GM13976 (cell line): ENCODE results near the gene TNS2.

Experiments used
- DNase-seq: peaks from one replicate; pipeline ENCODE4 v3.0.0; 2012; ENCODE audit warnings: low spot score
- in situ Hi-C: fragments of 300-500 bp; cut with MboI; formaldehyde crosslinking; loops from one replicate; pipeline ENCODE4 v1.12.0; 2022; ENCODE audit warnings: low sequenced_read_pairs, mixed read lengths, inconsistent platforms; ENCODE audit not compliant: unreplicated experiment
- TF ChIP-seq, protein P1 (sequence below): IDR thresholded peaks from 2 replicates; pipeline ENCODE4 v1.5.1; 2012; ENCODE audit warnings: borderline replicate concordance, mild to moderate bottlenecking; ENCODE audit not compliant: insufficient read depth; ENCODE audit errors: extremely low read depth, missing control alignments, control extremely low read depth

TNS2 gene

DNA sequence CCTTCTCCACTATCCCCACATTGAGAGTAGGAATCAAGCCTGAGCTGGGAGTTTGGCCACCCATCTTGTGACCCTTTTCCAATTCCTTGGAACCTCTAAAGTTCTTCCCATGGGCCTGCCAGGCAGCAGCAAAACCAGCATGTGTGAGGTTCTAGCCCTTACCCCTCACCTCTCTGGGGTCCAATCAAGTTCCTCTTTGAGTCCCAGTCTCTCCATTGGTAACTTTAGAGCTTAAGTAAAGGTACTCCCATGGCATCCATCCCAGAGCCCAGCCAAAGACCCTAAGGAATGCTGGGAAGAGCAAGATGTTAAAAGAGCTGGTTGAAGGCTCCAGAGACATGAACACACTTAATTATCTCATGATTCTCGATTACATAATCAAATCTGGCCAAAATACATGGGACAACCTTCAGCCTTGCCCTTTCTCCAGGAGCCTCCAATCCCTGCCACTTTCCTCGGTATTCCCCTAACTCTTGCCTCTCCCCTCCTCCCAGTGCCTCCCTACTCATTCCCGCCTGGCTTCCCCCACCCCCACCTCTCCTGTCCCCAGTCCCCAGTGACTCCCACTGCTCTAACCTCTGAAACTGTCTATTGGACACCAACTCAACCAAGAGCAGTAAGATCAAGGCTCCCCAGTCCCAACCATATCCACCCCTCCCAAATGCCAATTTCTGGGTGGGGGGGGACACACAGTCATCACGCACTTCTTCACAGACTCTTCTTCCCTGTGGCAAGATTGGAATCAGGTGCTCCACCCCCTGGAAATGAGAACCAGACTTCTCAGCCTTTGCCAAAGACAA, 4.8 kb upstream of the TNS2 start:
- TF ChIP-seq, protein P1, sequence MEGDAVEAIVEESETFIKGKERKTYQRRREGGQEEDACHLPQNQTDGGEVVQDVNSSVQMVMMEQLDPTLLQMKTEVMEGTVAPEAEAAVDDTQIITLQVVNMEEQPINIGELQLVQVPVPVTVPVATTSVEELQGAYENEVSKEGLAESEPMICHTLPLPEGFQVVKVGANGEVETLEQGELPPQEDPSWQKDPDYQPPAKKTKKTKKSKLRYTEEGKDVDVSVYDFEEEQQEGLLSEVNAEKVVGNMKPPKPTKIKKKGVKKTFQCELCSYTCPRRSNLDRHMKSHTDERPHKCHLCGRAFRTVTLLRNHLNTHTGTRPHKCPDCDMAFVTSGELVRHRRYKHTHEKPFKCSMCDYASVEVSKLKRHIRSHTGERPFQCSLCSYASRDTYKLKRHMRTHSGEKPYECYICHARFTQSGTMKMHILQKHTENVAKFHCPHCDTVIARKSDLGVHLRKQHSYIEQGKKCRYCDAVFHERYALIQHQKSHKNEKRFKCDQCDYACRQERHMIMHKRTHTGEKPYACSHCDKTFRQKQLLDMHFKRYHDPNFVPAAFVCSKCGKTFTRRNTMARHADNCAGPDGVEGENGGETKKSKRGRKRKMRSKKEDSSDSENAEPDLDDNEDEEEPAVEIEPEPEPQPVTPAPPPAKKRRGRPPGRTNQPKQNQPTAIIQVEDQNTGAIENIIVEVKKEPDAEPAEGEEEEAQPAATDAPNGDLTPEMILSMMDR = no peak
- DNase-seq = no peak
- in situ Hi-C loops = no loop called here

DNA sequence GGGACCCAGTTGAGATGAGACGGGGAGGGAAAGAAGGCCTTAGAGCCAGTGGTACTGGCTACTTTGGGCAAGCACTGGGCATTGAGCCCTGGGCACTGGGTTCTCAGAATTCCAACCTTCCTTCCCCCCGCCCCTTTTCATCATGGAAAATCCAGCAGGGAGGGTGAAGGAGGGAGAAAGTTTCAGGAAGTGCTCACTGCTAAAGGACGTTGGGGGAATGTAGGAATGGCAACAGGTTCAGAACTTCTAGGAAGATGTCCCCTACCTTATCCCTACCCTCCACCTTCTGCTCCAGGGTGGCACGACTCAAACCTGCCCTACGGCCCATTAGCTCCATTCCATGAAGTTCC, 4.2 kb upstream of the TNS2 start:
- in situ Hi-C loops = no loop called here
- TF ChIP-seq, protein P1 = no peak

DNA sequence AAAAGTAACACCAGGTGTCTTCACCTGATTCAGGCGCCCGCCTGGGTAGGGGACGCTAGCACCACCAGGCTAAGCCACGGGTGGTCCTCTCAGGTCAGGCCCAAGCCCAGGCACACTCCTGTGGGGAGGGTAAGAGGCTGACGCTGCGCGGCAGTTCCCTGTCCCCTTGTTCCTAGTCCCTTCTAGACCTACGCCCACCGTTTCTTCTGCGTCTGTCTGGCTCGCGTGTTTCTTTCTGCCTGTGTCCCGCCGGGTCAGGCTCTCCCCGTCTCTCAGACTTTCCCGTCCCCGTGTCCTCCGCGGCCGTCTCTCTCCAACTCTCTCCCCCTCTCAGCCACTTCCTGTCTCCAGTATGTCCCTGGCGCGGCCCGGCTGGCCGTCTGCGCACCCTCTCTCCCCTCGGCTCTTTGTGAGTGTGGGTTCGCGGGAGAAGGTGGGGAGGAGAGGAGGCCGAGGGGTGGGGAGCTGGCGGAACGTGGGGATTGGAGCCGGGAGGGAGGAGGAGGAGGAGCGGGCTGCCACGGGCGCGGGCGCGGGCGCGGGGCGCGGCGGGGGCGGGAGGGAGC, 3.1 kb upstream of the TNS2 start:
- TF ChIP-seq, protein P1 = no peak
- DNase-seq = no peak
- in situ Hi-C loops = no loop called here

More for the DNA sequence above, 4.2 kb upstream of the TNS2 start:
- DNase-seq = no peak

DNA sequence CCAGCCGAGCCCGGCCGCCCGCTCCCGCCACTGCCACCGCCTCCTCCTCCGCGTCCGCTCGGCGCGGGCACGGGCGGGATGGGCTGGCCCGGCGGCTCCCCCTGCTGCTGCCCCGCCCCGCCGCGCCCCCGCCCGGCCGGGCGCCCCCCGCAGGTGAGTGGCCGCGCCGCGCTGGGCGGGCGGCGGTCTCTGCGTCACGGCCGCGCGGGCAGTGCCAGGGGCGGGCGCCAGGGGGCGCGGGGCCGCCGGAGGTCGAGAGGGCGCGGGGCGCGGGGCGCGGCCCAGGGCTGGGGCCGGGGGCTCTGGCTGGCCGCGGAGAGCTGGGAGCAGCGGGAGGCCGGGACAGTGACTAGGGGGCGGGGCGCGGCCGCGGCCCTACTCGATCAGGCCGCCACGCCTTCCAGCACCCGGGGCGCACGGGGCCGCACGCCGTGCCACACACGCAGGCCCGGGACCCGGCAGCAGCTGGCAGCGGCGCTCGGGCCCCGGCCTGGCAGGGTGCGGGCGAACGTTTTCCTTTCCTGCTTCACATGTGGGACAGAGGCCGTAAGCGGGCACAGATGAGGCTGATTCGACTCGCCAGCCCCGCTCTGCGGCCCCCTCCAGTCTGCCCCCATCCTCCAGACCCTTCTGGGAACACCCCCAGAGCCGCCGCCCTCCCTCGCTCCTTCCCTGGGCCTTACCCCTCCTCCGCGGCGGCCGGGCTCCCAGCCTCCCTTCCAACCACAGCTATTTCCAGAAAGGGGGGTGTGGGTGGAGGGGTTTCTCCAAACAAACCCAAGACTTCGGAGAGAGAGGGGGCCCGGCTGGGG, 2.4 kb upstream of the TNS2 start:
- in situ Hi-C loops = no loop called here
- DNase-seq = peak; percentile 90
- TF ChIP-seq, protein P1 = peak; percentile 75

DNA sequence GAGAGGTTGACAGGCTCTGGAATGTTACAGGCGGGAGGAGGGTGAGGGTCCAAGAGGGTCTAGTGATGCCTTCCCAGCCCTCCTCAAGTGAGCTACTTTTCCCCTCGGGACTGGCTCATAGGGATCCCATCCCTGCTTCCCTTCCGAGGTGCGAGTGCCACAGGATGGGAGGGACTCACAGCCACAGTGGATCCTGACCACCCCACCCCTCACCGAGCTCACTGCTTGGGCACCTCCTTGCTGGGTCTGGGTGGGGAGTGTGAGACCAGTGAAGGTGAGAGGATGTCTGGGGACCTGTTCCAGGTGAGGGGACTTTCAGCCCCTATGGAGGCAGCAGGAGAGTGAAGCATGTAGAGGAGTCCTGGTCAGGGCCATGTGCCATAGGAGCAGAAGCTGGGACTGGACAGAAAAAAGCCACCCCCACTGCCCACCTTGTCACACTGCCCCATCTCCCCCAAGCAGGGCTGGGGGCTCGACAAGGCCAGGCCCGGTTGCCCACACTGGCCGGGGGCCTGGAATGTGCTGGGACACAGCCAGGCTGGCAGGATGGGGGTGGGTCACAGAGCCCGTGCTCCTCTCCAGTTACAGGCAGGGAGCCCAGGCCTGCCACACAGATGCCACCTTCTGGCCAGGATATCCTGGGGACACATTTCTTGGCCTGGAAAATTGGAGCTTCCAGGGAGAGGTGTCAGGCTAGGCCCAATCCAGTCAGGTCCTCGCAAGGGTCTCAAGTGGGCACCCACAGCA, 1.7 kb upstream of the TNS2 start:
- in situ Hi-C loops = no loop called here
- no peak for DNase-seq
- TF ChIP-seq, protein P1 = no peak

DNA sequence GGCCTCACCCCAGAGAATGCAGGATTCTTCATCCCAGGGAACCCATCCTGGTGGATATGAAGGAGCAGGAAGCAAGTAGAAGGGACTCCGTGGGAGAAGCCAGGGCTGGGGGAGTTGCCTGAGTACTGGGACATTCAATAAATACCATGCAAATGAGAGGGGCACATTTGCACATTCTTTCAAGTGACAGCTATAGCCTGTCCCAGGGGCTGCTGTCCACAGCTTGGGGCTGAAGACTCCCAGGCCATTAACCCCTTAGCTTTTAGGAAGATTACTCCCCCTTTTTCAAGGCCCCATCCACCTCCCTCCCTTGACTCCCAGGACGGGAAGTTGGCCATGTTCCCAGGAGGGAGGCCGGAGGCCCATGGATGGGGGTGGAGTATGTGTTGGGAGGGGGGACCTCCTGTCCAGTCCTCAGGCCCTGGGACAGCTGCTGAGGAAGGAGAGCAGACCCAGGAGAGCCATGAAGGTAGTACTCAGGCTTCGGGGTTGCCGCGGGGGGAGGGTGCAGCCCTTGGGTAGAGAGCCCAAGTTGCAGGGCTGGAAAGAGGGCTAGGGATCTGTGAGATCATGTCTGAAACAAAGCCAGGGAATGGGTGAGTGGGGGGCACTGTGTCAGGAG, 974 bp upstream of the TNS2 start:
- TF ChIP-seq, protein P1 = no peak
- in situ Hi-C loops = no loop called here
- no peak for DNase-seq
